A673 (cell line): ENCODE data around the gene ABHD4.

Experiments
- EZH2 ChIP-seq: fragments of 200-600 bp; sonication (generic); IDR thresholded peaks from 2 replicates; pipeline ENCODE4 v1.6.1; 2017; ENCODE audit warnings: borderline replicate concordance, low read depth, mild to moderate bottlenecking, mixed read lengths, antibody characterized with exemption, low read length; ENCODE audit not compliant: poor library complexity, severe bottlenecking
- TF ChIP-seq, protein P1 (sequence below): fragments of 300-800, 200-600 bp; sonication (generic); conservative IDR thresholded peaks from 2 replicates; pipeline ENCODE4 v1.5.1; 2017; ENCODE audit warnings: low read depth, mild to moderate bottlenecking, antibody characterized with exemption, low read length, moderate library complexity, mixed read lengths

- TF ChIP-seq, protein P1, sequence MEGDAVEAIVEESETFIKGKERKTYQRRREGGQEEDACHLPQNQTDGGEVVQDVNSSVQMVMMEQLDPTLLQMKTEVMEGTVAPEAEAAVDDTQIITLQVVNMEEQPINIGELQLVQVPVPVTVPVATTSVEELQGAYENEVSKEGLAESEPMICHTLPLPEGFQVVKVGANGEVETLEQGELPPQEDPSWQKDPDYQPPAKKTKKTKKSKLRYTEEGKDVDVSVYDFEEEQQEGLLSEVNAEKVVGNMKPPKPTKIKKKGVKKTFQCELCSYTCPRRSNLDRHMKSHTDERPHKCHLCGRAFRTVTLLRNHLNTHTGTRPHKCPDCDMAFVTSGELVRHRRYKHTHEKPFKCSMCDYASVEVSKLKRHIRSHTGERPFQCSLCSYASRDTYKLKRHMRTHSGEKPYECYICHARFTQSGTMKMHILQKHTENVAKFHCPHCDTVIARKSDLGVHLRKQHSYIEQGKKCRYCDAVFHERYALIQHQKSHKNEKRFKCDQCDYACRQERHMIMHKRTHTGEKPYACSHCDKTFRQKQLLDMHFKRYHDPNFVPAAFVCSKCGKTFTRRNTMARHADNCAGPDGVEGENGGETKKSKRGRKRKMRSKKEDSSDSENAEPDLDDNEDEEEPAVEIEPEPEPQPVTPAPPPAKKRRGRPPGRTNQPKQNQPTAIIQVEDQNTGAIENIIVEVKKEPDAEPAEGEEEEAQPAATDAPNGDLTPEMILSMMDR = no peak
- no peak for TF ChIP-seq EZH2
Observed at GRCh38 chr14:22606380-22606779, 8.3 kb downstream of the ABHD4 start.
